Endometrial microvascular endothelial cells (primary cell): ENCODE results near the gene CYP2W1. TPM values are rescaled to one million over a fixed set of nuclear protein-coding genes. Genes with fewer than 3 reads are reported as not detected.
"Not testable (repeated sequence)": the region's sequence is repeated elsewhere in the genome, so short reads cannot be mapped to it uniquely, and the experiment has no call there.

Source experiments
- in situ Hi-C: cut with HindIII; loops from 2 replicates; pipeline ENCODE4 v1.10.0; 2017; ENCODE audit warnings: low sequenced_read_pairs, low pct_unique_long_range_greater_than_20kb; ENCODE audit errors: inconsistent ontology term
- total RNA-seq: library from RNA; depleted of rRNA; stranded (reverse); fragments of >200 nt; gene quantifications from one replicate; pipeline ENCODE4 v1.2.3, GENCODE V29; 2015; ENCODE audit errors: inconsistent ontology term

Gene CYP2W1
- total RNA-seq, 1 donor from 2014 or later = not detected

GRCh38 chr7:990933-991728 lies 8.2 kb downstream of the CYP2W1 start:
- in situ Hi-C loops = no loop called here

DNA sequence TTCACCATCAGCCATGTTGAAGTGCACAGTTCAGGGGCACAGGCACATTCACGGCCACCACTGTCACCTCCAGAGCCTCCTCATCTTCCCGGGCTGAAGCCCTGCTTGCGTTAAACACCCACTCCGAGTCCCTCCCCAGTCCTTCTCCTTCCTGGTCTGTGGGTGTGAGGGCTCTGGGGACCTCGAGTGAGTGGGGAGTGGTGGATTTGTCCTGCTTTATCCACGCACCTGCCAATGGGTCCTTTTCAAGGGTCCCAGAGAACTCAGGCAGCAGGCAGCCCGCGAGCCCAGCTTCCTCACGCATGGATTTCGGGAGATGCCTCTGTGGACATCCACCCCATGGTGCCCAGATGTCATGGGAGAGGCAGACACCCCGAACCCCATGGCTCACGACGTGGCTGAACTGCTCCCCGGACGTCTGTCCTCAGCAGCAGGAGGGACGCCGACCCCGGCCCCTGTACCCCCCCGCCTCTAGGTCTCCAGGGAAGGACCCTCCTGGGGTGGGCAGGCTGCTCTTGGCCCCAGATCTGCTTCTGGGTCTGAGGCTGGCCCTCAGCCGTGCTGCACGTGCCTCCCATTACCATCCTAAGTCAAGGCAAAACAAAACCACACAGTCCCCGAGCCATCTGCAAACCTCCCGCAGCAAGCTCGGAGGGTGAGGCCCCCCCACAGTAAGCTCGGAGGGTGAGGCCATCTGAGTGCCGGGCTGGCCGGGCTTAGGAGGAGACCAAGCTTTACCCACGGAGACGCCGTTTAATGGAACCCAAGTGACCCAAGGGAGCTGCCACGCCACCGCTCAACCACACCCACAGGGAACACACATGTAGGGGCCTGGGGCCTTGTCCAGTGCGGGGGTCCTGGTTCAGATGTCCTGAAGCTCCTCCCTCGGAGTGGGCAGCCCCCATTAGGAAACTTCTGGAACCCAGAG lies 9.0 kb downstream of the CYP2W1 start:
- in situ Hi-C loops = no loop called here

GRCh38 chr7:992709-993607 lies 10.0 kb downstream of the CYP2W1 start:
- in situ Hi-C loops = no loop called here

DNA sequence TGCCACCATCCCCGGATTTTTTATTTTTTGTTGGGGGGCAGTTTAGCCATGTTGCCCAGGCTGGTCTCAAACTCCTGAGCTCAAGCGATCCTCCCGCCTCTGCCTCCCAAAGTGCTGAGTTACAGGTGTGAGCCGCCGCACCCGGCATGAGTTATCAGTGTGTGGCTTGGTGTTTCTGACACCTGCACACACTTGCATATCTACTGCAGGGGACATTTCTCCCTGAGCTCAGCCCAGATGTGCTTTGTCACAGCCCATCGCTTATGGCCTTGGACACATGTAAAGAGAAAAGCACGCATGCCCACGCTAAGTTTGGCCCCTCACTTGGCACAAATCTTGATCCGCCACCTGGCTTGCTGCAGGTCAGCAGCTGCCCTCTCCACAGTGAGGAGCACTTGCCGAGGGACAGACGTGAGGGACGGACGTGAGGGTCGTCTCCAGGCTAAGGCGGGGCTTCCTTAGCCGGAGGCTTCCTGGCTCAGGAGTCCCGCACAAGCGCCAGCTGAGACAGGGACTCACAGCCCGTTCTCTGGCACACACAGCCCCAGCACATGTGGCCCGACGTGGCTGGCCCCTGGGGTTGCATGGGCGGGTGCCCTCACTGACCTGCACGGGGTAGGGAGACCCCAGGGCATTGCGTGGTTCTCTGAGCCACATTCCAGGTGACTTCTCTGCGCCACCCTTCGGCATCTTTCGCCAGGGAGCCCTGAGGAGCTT lies 11.8 kb downstream of the CYP2W1 start:
- in situ Hi-C loops = no loop called here

DNA sequence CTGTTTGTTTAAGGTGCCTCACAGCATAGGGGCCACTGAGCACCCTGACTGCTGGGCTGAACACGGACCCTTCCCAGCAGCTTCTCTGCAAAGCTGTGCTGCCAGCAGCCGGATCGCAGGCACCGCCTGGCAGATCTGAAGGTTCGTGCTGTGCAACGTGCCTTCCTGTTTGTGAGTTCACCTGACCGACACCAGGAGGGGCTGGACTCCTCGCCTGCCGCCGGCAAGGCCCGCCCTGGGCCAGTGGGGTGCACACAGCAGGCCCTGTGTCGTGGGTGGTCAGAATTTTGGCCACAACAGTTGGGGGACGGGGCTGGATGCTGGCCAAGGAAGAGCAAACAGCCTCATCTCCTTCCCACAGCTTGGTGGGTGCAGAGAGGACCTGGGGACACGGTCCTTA lies 12.6 kb downstream of the CYP2W1 start:
- in situ Hi-C loops = no loop called here

DNA sequence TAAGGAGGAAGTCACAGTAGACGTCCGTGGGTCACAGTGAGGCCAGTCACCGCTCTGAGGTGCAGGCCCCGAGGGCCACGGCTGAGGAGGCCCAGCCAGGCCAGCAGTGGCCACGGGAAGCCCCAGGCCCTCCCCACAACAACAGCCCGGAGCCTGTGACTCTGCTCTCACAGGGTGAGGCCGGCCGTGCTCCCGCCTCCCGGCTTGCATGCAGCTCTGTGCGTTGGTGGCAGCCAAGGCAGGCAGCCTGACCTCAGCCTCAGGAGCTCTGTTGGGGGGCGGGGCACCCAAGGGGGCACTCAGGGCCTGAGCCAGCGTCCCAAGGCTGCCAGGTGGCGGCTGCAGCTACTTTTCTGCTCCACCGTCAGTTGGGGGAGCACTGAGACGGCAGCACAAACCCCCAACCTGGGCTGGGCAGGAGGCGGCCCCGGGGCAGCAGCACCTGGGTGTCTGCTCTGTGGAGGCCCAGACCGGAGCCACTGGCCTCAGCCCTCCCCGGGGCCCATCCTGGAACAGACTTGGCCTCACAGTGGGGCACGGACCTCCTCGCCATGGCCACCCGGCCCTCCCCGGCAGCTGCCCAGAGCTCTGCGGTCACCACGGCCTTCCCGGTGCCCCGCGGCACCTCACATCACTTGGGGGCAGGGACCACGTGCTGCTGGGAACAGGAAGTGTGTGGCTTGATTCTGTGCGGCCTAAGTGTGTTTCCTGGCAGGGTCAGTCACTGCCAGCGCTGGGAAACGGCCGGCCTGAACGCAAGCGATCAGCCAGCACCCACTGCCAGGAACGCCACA lies 13.3 kb downstream of the CYP2W1 start:
- in situ Hi-C loops = no loop called here

DNA sequence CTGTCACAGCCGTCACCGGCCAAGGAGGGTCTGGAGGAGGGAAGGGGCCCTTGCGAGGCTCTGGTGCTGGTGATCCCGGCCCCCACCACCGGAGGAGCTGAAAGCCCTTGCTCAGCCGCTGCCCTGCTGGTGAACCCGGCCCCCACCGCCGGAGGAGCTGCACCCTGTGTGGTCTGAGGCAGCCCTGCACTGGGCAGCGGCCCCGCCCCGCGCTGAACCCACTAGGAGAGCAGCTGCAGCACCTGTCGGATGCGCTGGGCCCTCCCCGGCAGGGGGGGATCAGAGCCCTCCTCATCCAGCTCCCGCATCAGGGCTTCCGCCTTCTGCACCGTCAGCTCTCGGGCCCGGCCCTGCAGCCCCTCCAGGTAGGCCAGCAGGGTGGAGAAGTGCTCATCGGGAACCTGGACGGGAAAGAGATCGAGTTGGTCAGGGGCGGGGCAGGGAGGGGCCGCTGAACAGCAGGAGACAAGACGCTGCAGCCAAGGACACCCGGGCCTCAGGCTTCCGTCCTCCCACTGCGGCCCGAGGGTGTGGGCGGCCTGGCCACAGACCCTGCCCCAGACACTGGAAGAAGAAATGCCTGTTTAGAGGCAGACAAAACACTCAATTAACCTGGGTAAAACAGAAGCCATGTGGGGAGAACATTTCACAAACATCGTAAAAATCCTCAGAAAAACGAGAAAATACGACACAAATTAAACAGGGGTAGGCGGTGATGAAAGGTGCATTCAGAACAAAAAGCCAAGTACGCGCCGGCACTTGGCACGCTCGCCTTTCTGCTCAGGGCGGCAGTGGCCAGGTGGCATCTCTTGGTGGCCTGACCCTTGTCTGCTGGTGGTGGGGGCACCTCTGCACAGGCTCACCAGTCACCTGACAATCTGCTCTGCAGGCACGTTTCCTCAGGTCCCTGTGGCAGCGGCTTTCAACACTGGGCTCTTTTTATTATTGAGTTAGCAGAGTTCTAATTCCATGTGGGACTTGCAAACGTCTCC lies 14.7 kb downstream of the CYP2W1 start:
- in situ Hi-C loops = no loop called here

GRCh38 chr7:999149-999879 lies 16.3 kb downstream of the CYP2W1 start:
- in situ Hi-C loops = no loop called here

DNA sequence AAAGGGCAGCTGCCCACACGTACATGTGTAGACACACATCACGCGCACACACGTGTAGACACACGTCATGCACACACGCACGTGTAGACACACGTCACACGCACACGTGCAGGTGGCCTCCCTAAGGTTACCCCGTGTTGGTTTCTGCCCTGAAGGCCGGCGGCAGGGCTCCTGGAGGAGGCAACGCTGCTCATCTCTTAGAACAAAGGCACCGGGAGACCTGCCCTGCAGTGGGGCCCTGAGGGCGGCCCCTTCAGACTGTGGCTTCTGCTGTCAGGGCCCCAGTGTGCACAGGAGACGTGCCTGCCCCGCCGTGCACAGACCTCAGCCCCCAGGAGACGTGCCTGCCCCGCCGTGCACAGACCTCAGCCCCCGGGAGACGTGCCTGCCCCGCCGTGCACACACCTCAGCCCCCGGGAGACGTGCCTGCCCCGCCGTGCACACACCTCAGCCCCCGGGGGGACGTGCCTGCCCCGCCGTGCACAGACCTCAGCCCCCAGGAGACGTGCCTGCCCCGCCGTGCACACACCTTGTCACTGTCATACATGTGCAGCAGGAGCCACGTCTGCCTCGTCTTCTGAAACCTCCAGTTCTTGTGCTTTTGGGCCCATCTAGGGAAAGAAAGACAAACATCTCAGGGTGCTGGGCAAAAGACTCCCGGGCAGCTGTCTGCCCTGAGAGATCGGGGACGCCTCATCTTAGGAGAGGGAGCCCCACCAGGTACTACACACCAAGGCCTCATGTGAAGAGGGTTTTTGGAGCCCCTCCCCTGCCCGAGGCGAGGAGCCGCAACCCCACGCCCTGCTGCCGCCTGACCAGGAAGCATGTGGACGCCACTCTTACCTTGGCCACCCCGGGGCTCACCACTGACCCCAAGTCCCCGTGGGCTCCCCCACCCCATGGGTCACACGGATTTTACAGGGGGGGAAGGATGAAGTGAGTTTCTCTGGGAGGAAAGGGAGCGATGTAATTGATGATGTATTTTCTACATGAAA lies 17.3 kb downstream of the CYP2W1 start:
- in situ Hi-C loops = no loop called here

DNA sequence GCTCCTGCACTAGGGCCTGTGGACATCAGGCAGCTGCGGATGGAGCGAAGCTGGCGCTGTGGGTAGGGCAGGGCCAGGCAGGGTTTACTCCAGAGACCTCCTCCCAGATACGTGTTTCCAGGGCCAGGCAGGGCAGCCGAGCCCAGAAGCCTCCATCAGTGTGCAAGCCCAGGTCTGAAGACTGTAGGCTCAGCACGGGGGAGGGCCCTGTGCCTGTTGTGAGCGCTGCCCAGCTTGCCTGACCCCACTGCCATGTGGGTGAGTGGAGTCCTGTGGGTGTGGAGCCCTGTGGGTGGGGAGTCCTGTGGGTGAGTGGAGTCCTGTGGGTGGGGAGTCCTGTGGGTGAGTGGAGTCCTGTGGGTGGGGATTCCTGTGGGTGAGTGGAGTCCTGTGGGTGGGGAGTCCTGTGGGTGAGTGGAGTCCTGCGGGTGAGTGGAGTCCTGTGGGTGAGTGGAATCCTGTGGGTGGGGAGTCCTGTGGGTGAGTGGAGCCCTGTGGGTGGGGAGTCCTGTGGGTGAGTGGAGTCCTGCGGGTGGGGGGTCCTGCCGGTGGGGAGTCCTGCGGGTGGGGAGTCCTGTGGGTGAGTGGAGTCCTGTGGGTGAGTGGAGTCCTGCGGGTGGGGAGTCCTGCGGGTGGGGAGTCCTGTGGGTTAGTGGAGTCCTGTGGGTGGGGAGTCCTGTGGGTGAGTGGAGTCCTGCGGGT lies 18.2 kb downstream of the CYP2W1 start:
- in situ Hi-C loops = not testable (repeated sequence)

GRCh38 chr7:1002026-1002425 lies 19.0 kb downstream of the CYP2W1 start:
- in situ Hi-C loops = not testable (repeated sequence)

DNA sequence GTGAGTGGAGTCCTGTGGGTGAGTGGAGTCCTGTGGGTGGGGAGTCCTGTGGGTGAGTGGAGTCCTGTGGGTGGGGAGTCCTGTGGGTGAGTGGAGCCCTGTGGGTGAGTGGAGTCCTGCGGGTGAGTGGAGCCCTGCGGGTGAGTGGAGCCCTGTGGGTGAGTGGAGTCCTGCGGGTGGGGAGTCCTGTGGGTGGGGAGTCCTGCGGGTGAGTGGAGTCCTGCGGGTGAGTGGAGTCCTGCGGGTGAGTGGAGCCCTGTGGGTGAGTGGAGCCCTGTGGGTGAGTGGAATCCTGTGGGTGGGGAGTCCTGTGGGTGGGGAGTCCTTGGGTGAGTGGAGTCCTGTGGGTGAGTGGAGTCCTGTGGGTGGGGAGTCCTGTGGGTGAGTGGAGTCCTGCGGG lies 19.5 kb downstream of the CYP2W1 start:
- in situ Hi-C loops = not testable (repeated sequence)

GRCh38 chr7:1004018-1004852 lies 21.3 kb downstream of the CYP2W1 start:
- in situ Hi-C loops = no loop called here
